ENCODE results near the gene PROB1. TPM values are rescaled to one million over a fixed set of nuclear protein-coding genes. Genes with fewer than 3 reads are reported as not detected.

PROB1 gene
- total RNA-seq, 1 donor from 2014 or later = 0.86 TPM

DNA sequence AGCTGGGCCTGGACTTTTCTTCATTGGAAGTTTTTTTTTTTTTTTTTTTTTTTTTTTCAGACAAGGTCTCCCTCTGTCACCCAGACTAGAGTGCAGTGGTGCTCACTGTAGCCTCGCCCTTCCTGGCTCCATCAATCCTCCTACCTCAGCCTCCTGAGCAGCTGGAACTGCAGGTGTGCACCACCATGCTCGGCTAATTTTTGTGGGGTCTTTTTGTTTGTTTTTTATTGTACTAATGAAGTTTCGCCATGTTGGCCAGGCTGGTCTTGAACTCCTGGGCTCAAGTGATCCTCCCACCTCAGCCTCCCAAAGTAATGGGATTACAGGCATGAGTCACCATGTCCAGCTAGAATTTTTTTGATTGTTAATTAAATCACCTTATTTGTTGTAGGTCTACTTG is 40.8 kb upstream of the PROB1 start:
- intact Hi-C loops (cut with DNase I) = no loop called here
- Histone ChIP-seq H3K4me1 (peaks cover 10% of the 10 kb centered on the region), H3K9me3 (no peaks in the 10 kb centered on the region), H3K27me3 (ENCODE audit: low read depth) (no peaks in the 10 kb centered on the region), H3K36me3 (peaks cover 7% of the 10 kb centered on the region), H3K4me3 (no peak overlapping the region), H3K27ac (no peak overlapping the region)
- no peak for DNase-seq
- TF ChIP-seq, protein P1, sequence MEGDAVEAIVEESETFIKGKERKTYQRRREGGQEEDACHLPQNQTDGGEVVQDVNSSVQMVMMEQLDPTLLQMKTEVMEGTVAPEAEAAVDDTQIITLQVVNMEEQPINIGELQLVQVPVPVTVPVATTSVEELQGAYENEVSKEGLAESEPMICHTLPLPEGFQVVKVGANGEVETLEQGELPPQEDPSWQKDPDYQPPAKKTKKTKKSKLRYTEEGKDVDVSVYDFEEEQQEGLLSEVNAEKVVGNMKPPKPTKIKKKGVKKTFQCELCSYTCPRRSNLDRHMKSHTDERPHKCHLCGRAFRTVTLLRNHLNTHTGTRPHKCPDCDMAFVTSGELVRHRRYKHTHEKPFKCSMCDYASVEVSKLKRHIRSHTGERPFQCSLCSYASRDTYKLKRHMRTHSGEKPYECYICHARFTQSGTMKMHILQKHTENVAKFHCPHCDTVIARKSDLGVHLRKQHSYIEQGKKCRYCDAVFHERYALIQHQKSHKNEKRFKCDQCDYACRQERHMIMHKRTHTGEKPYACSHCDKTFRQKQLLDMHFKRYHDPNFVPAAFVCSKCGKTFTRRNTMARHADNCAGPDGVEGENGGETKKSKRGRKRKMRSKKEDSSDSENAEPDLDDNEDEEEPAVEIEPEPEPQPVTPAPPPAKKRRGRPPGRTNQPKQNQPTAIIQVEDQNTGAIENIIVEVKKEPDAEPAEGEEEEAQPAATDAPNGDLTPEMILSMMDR (IDR thresholded peaks at IDR 0.05) = no peak
- no peak for ATAC-seq

DNA sequence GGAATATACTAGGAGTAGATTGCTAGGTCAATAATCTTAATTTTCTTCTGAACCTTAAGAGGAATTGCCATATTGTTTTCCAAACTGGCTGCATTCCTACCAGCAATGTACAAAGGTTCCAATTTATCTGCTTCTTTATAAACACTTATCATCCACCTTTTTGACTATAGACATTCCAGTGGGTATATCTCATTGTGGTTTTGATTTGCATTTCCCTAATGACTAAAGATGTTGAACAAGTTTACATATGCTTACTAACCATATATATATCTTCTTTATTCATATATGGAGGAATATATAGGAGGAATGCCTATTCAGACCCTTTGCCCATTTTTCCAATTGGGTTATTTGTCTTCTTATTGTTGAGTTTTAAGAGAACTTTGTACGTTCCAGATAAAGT is 36.8 kb upstream of the PROB1 start:
- ATAC-seq = no peak
- no peak overlapping the region for H3K4me3 ChIP-seq
- no peaks in the 10 kb centered on the region for H3K4me1 ChIP-seq
- no peak for DNase-seq
- H3K27ac ChIP-seq = no peak overlapping the region
- H3K36me3 ChIP-seq = peaks cover 37% of the 10 kb centered on the region
- intact Hi-C loops (cut with DNase I) = no loop called here
- no peaks in the 10 kb centered on the region for H3K27me3 ChIP-seq (ENCODE audit: low read depth)
- TF ChIP-seq, protein P1 (IDR thresholded peaks at IDR 0.05) = no peak
- H3K9me3 ChIP-seq = no peaks in the 10 kb centered on the region

DNA sequence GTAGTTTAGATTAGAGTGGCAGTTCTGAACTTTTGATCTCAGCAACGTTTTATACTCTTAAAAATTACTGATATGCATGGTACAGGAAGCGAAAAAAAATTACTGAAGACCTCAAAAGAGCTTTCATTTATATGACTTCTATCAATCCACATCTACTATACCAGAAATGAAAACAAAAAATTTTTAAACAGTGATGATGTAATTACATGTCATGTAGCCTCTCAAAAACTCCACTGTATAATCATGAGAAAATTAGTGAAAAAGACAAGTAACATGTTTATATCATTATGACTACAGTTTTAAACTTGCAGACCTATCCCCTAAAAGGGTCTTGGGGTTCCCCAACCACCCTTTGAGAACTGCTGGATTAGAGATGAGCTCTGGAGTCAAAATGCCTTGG is 35.1 kb upstream of the PROB1 start:
- H3K36me3 ChIP-seq = peaks cover 54% of the 10 kb centered on the region
- TF ChIP-seq, protein P1 (IDR thresholded peaks at IDR 0.05) = no peak
- ATAC-seq (no peak), DNase-seq (no peak)
- no peaks in the 10 kb centered on the region for H3K4me1 ChIP-seq
- no peak overlapping the region for H3K4me3 ChIP-seq
- H3K27me3 ChIP-seq (ENCODE audit: low read depth) = no peaks in the 10 kb centered on the region
- no peaks in the 10 kb centered on the region for H3K9me3 ChIP-seq
- intact Hi-C loops (cut with DNase I) = no loop called here
- H3K27ac ChIP-seq = no peak overlapping the region

DNA sequence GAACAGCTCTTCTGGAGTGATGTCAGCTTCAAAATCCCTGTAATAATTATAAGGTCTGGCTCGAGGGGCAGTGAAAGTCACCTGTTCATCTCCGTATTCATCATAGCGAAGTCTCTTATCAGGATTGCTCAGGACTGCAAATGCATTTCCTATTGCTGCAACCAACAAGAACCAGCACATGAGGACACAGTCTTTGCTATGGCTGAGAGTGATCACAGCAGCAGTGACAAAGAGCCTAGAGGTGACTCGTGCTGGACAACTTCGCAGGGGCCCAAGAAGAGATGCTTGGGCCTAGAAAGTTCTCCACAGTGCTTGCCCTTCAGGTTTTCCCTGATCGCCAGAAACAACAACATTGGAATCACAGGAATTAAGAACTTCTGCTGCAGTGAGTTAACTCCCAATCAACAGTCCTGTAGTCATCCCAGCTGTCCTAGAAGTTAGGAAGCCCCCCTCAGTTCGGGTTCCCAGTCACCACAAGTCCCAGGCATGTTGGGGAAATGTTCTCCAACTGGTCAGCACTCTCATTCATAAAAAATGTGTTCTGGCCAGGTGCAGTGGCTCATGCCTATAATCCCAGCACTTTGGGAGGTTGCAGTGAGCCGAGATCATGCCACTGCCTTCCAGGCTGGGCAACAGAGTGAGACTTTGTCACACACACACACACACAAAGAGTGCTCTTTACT is 31.4 kb upstream of the PROB1 start:
- no peak for ATAC-seq
- Histone ChIP-seq H3K9me3 (no peaks in the 10 kb centered on the region), H3K4me3 (no peak overlapping the region), H3K27ac (no peak overlapping the region), H3K27me3 (ENCODE audit: low read depth) (no peaks in the 10 kb centered on the region), H3K36me3 (peaks cover 76% of the 10 kb centered on the region), H3K4me1 (no peaks in the 10 kb centered on the region)
- TF ChIP-seq, protein P1 (IDR thresholded peaks at IDR 0.05) = no peak
- intact Hi-C loops (cut with DNase I) = loop anchor here (10.0 kb wide), 1 partner anchor 88 kb away; no protein-coding TSS in a partner anchor
- no peak for DNase-seq

DNA sequence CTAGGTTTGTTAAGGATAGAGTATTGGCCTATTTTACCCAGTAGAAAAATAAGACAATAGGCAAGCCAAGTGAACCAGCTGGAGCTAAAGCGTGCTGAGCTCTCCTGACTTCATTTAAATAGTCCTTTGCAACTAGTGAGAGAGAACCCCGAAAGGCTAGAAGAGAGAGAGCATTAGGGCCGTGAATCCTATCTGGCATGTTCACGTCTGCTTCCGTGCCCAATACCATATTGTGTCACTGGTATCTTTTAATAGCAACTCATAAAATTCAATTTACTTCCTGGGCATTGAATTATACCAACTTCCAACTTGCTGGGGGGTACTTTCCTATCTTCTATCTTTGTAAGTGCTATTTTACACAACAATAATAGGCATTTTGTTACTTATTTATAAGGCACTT is 30.6 kb upstream of the PROB1 start:
- ATAC-seq = no peak
- Histone ChIP-seq H3K9me3 (no peaks in the 10 kb centered on the region), H3K4me1 (no peaks in the 10 kb centered on the region), H3K4me3 (no peak overlapping the region), H3K27me3 (ENCODE audit: low read depth) (no peaks in the 10 kb centered on the region), H3K27ac (no peak overlapping the region), H3K36me3 (peaks cover 68% of the 10 kb centered on the region)
- TF ChIP-seq, protein P1 (IDR thresholded peaks at IDR 0.05) = no peak
- DNase-seq = no peak
- intact Hi-C loops (cut with DNase I) = loop anchor here (10.0 kb wide), 1 partner anchor 89 kb away; no protein-coding TSS in a partner anchor
